Cardiac fibroblast (primary cell): Measurements from ENCODE around the gene HS3ST5.

Experiments used
- DNase-seq, 2 donors: peaks; one replicate each; pipeline versions ENCODE4 v3.0.0 to v3.0.0-alpha.2; 2010; ENCODE audit warnings: low read depth in 2 of 2
- H3K4me3 ChIP-seq, 2 donors: replicated peaks in 1 of 2; 1 replicate in 1 of 2; 2 replicates in 1 of 2; pipeline ENCODE4 v1.5.1; 2011; ENCODE audit warnings: low read depth in 2 of 2, low read length in 2 of 2, mild to moderate bottlenecking in 2 of 2, moderate library complexity in 1 of 2
- CTCF ChIP-seq: IDR thresholded peaks from one replicate; pipeline ENCODE4 v1.5.1; 2011; ENCODE audit warnings: low read depth, mild to moderate bottlenecking, low read length, inconsistent platforms

HS3ST5 gene

GRCh38 chr6:114100215-114100994 lies 242.4 kb downstream of the HS3ST5 start:
- DNase-seq = peak in 1 of 2 donors; percentile 59
- H3K4me3 ChIP-seq = no peak overlapping the region
- TF ChIP-seq CTCF = no peak

- TF ChIP-seq CTCF = peak; percentile 70
- no peak overlapping the region for H3K4me3 ChIP-seq
- DNase-seq = peak; percentile 57 to 68
Measured at GRCh38 chr6:114096561-114097172, 246.2 kb downstream of the HS3ST5 start.

GRCh38 chr6:114092943-114093342 lies 249.9 kb downstream of the HS3ST5 start:
- DNase-seq = no peak
- no peak overlapping the region for H3K4me3 ChIP-seq
- no peak for TF ChIP-seq CTCF

GRCh38 chr6:114090626-114091025 lies 252.2 kb downstream of the HS3ST5 start:
- TF ChIP-seq CTCF = no peak
- no peak for DNase-seq
- H3K4me3 ChIP-seq = no peak overlapping the region

- peak in 1 of 2 donors; percentile 11 for DNase-seq
- no peak for TF ChIP-seq CTCF
Measured at GRCh38 chr6:114087496-114087895, 255.3 kb downstream of the HS3ST5 start.

GRCh38 chr6:114085211-114085610 lies 257.6 kb downstream of the HS3ST5 start:
- TF ChIP-seq CTCF = no peak
- peak in 1 of 2 donors; percentile 47 for DNase-seq
- no peak overlapping the region for H3K4me3 ChIP-seq

More at GRCh38 chr6:114087496-114087895, 255.3 kb downstream of the HS3ST5 start:
- no peak overlapping the region for H3K4me3 ChIP-seq
